Hepatocyte (in vitro differentiated cells): ENCODE data around the gene CNIH1.

ENCODE experiments used
- EZH2 ChIP-seq: fragments of 200-600 bp; sonication (generic); IDR thresholded peaks from 2 replicates; pipeline ENCODE4 v1.6.1; 2016; ENCODE audit warnings: antibody characterized with exemption, mild to moderate bottlenecking, borderline replicate concordance
- TF ChIP-seq, protein P1 (sequence below): fragments of 200-600 bp; sonication (generic); IDR thresholded peaks from 2 replicates; pipeline ENCODE4 v1.5.1; 2016; ENCODE audit warnings: antibody characterized with exemption, mild to moderate bottlenecking; ENCODE audit not compliant: poor library complexity

DNA sequence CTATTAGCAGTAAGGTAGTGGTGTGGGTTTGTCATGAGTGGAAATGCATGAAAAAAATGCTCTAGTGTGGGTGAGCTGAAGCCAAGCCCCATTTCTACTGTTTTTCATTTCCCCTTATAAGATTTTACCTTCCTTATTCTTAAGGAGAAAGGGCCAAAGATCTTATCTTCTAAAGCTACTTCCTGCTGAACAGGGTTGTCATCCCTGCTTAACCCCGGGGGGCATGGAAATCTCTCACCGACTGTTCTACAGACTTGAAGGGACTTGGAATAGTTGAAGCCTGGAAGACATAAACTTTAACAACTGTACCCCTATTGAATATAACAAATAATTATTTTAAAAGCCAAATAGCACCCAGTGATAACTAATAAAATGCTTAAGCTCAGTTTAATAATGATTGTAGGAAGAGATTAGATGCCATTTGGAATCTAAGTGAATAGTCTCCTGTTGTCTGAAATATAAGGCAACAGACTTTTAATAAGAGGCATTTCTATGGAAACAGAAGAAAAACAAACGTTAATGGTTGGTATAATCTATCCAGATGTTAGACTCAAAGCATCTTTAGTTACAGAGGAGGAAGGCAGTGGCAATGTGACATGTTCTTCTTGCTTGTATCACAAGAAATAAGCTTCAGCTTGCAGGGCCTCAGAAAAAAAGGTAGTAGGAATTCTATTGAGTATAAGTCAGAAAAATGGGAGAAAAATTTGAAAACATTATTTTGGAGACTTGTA, 49.4 kb upstream of the CNIH1 start:
- TF ChIP-seq, protein P1, sequence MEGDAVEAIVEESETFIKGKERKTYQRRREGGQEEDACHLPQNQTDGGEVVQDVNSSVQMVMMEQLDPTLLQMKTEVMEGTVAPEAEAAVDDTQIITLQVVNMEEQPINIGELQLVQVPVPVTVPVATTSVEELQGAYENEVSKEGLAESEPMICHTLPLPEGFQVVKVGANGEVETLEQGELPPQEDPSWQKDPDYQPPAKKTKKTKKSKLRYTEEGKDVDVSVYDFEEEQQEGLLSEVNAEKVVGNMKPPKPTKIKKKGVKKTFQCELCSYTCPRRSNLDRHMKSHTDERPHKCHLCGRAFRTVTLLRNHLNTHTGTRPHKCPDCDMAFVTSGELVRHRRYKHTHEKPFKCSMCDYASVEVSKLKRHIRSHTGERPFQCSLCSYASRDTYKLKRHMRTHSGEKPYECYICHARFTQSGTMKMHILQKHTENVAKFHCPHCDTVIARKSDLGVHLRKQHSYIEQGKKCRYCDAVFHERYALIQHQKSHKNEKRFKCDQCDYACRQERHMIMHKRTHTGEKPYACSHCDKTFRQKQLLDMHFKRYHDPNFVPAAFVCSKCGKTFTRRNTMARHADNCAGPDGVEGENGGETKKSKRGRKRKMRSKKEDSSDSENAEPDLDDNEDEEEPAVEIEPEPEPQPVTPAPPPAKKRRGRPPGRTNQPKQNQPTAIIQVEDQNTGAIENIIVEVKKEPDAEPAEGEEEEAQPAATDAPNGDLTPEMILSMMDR = no peak
- no peak for TF ChIP-seq EZH2
